B cell (primary cell): ENCODE results near the gene TERB1.

Experiments
- CTCF ChIP-seq: fragments of 200-600 bp; IDR thresholded peaks from one replicate; pipeline ENCODE4 v1.8.0; 2022; ENCODE audit warnings: antibody characterized with exemption, mild to moderate bottlenecking
- EZH2 ChIP-seq: IDR thresholded peaks from 2 replicates; pipeline ENCODE4 v1.6.1; 2012; ENCODE audit warnings: borderline replicate concordance, low read depth, mild to moderate bottlenecking, moderate library complexity, low read length; ENCODE audit not compliant: insufficient read depth, poor library complexity, severe bottlenecking

- TF ChIP-seq EZH2: no peak
- no peak for TF ChIP-seq CTCF
These were observed 50.9 kb downstream of the TERB1 start for GRCh38 chr16:66750279-66751052.
